K562 (cell line): Measurements from ENCODE around the gene CCDC171. TPM values are rescaled to one million over a fixed set of nuclear protein-coding genes. Genes with fewer than 3 reads are reported as not detected.

Source experiments
- DMBX1 ChIP-seq: fragments of 250-450 bp; sonication (Bioruptor Pico); IDR thresholded peaks from 2 replicates; pipeline ENCODE4 v1.8.0; 2022; ENCODE audit warnings: inconsistent platforms, mild to moderate bottlenecking, moderate library complexity, borderline replicate concordance
- NFIC ChIP-seq: fragments of 450-650 bp; IDR thresholded peaks from 2 replicates; pipeline ENCODE4 v1.6.1; 2017; ENCODE audit warnings: mild to moderate bottlenecking, inconsistent platforms
- RBFOX2 ChIP-seq: fragments of 200-400 bp; formaldehyde crosslinking; IDR thresholded peaks from 2 replicates; pipeline ENCODE4 v1.6.1; 2017; ENCODE audit warnings: low read depth, mild to moderate bottlenecking, low read length, moderate library complexity
- RHOXF2B ChIP-seq: fragments of 250-450 bp; sonication (Bioruptor Pico); conservative IDR thresholded peaks from 2 replicates; pipeline ENCODE4 v1.5.1; 2021
- SMAD3 ChIP-seq: fragments of 450-650 bp; formaldehyde crosslinking; conservative IDR thresholded peaks from 2 replicates; pipeline ENCODE4 v1.4.0; 2020; ENCODE audit warnings: mild to moderate bottlenecking
- SMARCC2 ChIP-seq: fragments of 450-650 bp; IDR thresholded peaks from 2 replicates; pipeline ENCODE4 v1.6.1; 2017; ENCODE audit warnings: antibody characterized with exemption, moderate library complexity, mild to moderate bottlenecking, low read depth
- SRSF9 ChIP-seq: fragments of 200-400 bp; formaldehyde crosslinking; IDR thresholded peaks from 2 replicates; pipeline ENCODE4 v1.6.1; 2017; ENCODE audit warnings: low read depth, low read length, borderline replicate concordance
- ZNF384 ChIP-seq: IDR thresholded peaks from 2 replicates; pipeline ENCODE4 v1.6.1; 2012; ENCODE audit warnings: low read depth, low read length, improper control_type of control experiment
- ZNF436 ChIP-seq: fragments of 250-450, 450-650 bp; sonication (Bioruptor Pico); formaldehyde crosslinking; IDR thresholded peaks from 2 replicates; pipeline ENCODE4 v1.7.0; 2020; ENCODE audit warnings: mild to moderate bottlenecking
- polyA plus RNA-seq, 8 experiments: library from polyadenylated mRNA; depleted of rRNA in 4 of 8; stranded (reverse) in 5 of 8; unstranded in 3 of 8; fragments of >200 nt; fragmentation: Nextera tagmentation in 2 of 8; fragmentation: Illumina TruSeq in 1 of 8; extraction: Ambion mirVana in 2 of 8; extraction: Trizol in 1 of 8; gene quantifications; 2 replicates each; pipeline versions ENCODE4 v1.2.1 to v1.2.3, GENCODE V29; 2011 to 2014; ENCODE audit warnings: inconsistent platforms in 1 of 8, missing spikeins in 1 of 8
- total RNA-seq, 7 experiments: library from RNA; depleted of rRNA in 6 of 7; stranded (reverse); fragments of >200 nt in 6 of 7; fragmentation: Illumina TruSeq in 2 of 7; extraction: Trizol in 2 of 7; gene quantifications; 2 replicates each; pipeline versions ENCODE4 v1.2.1 to v1.2.3, GENCODE V29; 2011 to 2021; ENCODE audit warnings: low replicate concordance in 1 of 7
- TF ChIP-seq, protein P1 (sequence below): IDR thresholded peaks from 2 replicates; pipeline ENCODE4 v1.6.1; 2014; ENCODE audit warnings: antibody characterized with exemption
- TF ChIP-seq, protein P2 (sequence below): fragments of 450-650 bp; conservative IDR thresholded peaks from 2 replicates; pipeline ENCODE4 v1.6.1; 2016; ENCODE audit warnings: missing genetic modification characterization, low read depth, mild to moderate bottlenecking, control low read depth, missing compliant biosample characterization
- TF ChIP-seq, protein P3 (sequence below), 3 experiments: fragments of 200-800 bp in 1 of 3; sonication (Bioruptor generic) in 1 of 3; sonication (generic) in 1 of 3; formaldehyde crosslinking in 1 of 3; IDR thresholded peaks; 2 replicates each; pipeline versions ENCODE4 v1.6.1 to v1.8.0; 2016 to 2022; ENCODE audit warnings: mild to moderate bottlenecking in 2 of 3, missing compliant biosample characterization in 2 of 3, missing genetic modification characterization in 2 of 3, missing genetic modification reagents in 1 of 3

CCDC171 gene
- total and polyA plus RNA-seq, 9 of the 15 experiments (the other 6 are each of a cell fraction or from before 2014, with no cell fraction given), result 0.08 to 3.8 (median 0.27) TPM

DNA sequence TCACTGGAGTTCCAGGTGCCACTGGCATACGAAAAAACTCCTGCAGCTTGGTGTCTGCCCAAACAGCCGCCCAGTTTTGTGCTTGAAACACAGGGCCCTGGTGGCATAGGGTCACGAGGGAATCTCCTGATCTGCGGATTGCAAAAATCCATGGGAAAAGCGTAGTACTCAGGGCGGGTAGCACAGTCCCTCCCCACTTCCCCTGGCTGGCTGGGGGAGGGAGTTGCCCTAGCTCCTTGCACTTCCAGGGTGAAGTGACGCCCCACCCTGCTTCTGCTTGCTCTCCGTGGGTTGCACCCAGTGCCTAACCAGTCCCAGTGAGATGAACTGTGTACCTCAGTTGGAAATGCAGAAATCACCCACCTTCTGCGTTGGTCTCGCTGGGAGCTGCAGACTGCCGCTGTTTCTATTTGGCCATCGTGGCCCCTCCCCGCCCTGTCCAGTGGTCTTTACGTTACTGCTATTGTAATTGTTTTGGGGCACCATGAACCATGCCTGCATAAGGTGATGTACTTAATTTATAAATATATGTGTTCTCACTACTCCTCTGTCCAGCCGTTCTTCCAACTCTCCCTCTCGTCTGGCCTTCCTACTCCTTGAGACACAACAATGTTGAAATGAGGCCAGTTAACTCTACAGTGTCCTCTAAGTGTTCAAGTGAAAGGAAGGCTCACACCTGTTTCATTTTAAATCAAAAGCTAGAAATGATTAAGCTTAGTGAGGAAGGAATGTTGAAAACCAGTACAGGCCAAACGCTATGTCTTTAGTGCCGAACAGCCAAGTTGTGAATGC, 65.9 kb downstream of the CCDC171 start (continued):
- TF ChIP-seq, protein P1, sequence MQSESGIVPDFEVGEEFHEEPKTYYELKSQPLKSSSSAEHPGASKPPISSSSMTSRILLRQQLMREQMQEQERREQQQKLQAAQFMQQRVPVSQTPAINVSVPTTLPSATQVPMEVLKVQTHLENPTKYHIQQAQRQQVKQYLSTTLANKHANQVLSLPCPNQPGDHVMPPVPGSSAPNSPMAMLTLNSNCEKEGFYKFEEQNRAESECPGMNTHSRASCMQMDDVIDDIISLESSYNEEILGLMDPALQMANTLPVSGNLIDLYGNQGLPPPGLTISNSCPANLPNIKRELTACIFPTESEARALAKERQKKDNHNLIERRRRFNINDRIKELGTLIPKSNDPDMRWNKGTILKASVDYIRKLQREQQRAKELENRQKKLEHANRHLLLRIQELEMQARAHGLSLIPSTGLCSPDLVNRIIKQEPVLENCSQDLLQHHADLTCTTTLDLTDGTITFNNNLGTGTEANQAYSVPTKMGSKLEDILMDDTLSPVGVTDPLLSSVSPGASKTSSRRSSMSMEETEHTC, result no peak
- TF ChIP-seq SRSF9 (no peak), RBFOX2 (no peak), NFIC (no peak), ZNF436 (CRISPR knock-in tag) (no peak), SMARCC2 (no peak), ZNF384 (no peak), SMAD3 (CRISPR knock-in tag) (no peak), DMBX1 (CRISPR knock-in tag) (no peak), RHOXF2B (no peak)
- TF ChIP-seq, protein P2, sequence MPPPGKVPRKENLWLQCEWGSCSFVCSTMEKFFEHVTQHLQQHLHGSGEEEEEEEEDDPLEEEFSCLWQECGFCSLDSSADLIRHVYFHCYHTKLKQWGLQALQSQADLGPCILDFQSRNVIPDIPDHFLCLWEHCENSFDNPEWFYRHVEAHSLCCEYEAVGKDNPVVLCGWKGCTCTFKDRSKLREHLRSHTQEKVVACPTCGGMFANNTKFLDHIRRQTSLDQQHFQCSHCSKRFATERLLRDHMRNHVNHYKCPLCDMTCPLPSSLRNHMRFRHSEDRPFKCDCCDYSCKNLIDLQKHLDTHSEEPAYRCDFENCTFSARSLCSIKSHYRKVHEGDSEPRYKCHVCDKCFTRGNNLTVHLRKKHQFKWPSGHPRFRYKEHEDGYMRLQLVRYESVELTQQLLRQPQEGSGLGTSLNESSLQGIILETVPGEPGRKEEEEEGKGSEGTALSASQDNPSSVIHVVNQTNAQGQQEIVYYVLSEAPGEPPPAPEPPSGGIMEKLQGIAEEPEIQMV (tag), result no peak
- TF ChIP-seq, protein P3, sequence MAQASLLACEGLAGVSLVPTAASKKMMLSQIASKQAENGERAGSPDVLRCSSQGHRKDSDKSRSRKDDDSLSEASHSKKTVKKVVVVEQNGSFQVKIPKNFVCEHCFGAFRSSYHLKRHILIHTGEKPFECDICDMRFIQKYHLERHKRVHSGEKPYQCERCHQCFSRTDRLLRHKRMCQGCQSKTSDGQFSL (CRISPR knock-in tag; IDR thresholded peaks at IDR 0.05), result no peak
- TF ChIP-seq, protein P3 (tag; IDR thresholded peaks at IDR 0.05), result no peak
